ENCODE data around the gene UNC5B.

The UNC5B gene

DNA sequence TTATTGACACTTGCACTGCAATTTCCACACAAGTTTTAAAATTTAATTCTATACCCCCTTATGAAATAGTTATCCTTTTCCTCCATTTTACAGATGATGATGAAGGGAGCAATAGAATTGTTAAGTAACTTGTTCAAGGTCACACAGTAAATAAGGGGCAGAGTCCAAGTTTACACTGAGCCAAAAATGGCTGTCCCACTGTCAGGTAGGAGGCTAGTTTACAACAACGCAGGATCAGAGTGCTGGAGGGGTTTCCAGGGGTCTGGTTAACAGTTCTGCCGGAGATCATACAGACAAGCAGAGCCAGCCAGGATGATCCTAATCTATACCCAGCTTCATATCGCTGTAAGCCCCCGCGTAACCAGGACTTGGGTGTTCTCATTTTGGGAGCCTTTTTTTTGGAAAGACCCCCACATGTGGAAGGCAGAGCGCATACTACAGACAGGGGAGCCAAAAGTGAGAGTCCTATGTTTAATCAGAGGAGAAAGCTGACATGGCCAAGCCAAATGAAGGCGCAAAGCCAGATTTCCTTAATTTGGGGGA, 524 bp upstream of the UNC5B start:
- Histone ChIP-seq H3K27ac (ENCODE audit: insufficient read depth in 1 of 2, low read depth in 1 of 2, low read length in 2 of 2, poor library complexity in 1 of 2, severe bottlenecking in 2 of 2) (no peak overlapping the region), H3K36me3 (ENCODE audit: control insufficient read depth in 4 of 4, insufficient read depth in 4 of 4, low read length in 3 of 4) (no peaks in the 10 kb centered on the region), H3K4me3 (ENCODE audit: control insufficient read depth in 1 of 7, extremely low read depth in 1 of 7, insufficient read depth in 4 of 7, low read depth in 2 of 7, low read length in 6 of 7) (peak overlapping the region in 6 of 7 experiments; percentile 16 to 71 (median 66)), H3K9me3 (ENCODE audit: control extremely low read depth in 1 of 5, control insufficient read depth in 4 of 5, insufficient read depth in 2 of 5, low read depth in 1 of 5, low read length in 4 of 5) (no peaks in the 10 kb centered on the region), H3K27me3 (replicated peaks in 2 of 5; ENCODE audit: control insufficient read depth in 4 of 5, insufficient read depth in 5 of 5, low read length in 4 of 5) (peaks cover 0 to 56% (median 34%) of the 10 kb centered on the region in 5 experiments), H3K4me1 (ENCODE audit: control extremely low read depth in 1 of 4, control insufficient read depth in 4 of 4, insufficient read depth in 4 of 4, low read length in 3 of 4) (peaks cover 0 to 32% (median 24%) of the 10 kb centered on the region in 4 experiments)
- DNase-seq, result no peak
- WGBS (ENCODE audit: insufficient coverage), result 4% methylated on average over 7 of the region's 7 CpGs
- ChIA-PET CTCF (interaction anchor here (1.1 to 2.6 kb wide), 6 partner anchors 18 to 309 kb away, joined by 3 to 16 read pairs (median 4); no protein-coding TSS in a partner anchor), POLR2A (interaction anchor here (1.2 kb wide), 1 partner anchor 24 kb away, joined by 3 read pairs; no protein-coding TSS in a partner anchor)

GRCh38 chr10:71213127-71213621, 804 bp downstream of the UNC5B start:
- no peaks in the 10 kb centered on the region for H3K36me3 ChIP-seq (ENCODE audit: control insufficient read depth in 4 of 4, insufficient read depth in 4 of 4, low read length in 3 of 4)
- WGBS (ENCODE audit: insufficient coverage), result 1% methylated on average over 27 of the region's 36 CpGs
- ChIA-PET CTCF (interaction anchor here (0.6 to 1.5 kb wide), 3 partner anchors 17 to 69 kb away, joined by 3 read pairs; no protein-coding TSS in a partner anchor), POLR2A (interaction anchor here (0.6 kb wide), 1 partner anchor 77 kb away, joined by 3 read pairs; no protein-coding TSS in a partner anchor)
- H3K27ac ChIP-seq (ENCODE audit: insufficient read depth in 1 of 2, low read depth in 1 of 2, low read length in 2 of 2, poor library complexity in 1 of 2, severe bottlenecking in 2 of 2), result no peak overlapping the region
- peak overlapping the region; percentile 36 to 75 (median 65) for H3K4me3 ChIP-seq (ENCODE audit: control insufficient read depth in 1 of 7, extremely low read depth in 1 of 7, insufficient read depth in 4 of 7, low read depth in 2 of 7, low read length in 6 of 7)
- peaks cover 0 to 41% (median 32%) of the 10 kb centered on the region in 4 experiments for H3K4me1 ChIP-seq (ENCODE audit: control extremely low read depth in 1 of 4, control insufficient read depth in 4 of 4, insufficient read depth in 4 of 4, low read length in 3 of 4)
- peaks cover 0 to 56% (median 34%) of the 10 kb centered on the region in 5 experiments for H3K27me3 ChIP-seq (replicated peaks in 2 of 5; ENCODE audit: control insufficient read depth in 4 of 5, insufficient read depth in 5 of 5, low read length in 4 of 5)
- DNase-seq, result peak; percentile 44 to 83 (median 78)
- H3K9me3 ChIP-seq (ENCODE audit: control extremely low read depth in 1 of 5, control insufficient read depth in 4 of 5, insufficient read depth in 2 of 5, low read depth in 1 of 5, low read length in 4 of 5), result no peaks in the 10 kb centered on the region

GRCh38 chr10:71213761-71214440, 1.5 kb downstream of the UNC5B start:
- ChIA-PET CTCF (no interaction called here), POLR2A (no interaction called here)
- no peaks in the 10 kb centered on the region for H3K36me3 ChIP-seq (ENCODE audit: control insufficient read depth in 4 of 4, insufficient read depth in 4 of 4, low read length in 3 of 4)
- H3K27me3 ChIP-seq (replicated peaks in 2 of 5; ENCODE audit: control insufficient read depth in 4 of 5, insufficient read depth in 5 of 5, low read length in 4 of 5), result peaks cover 0 to 56% (median 34%) of the 10 kb centered on the region in 5 experiments
- peak overlapping the region in 2 of 7 experiments; percentile 69 to 75 for H3K4me3 ChIP-seq (ENCODE audit: control insufficient read depth in 1 of 7, extremely low read depth in 1 of 7, insufficient read depth in 4 of 7, low read depth in 2 of 7, low read length in 6 of 7)
- H3K4me1 ChIP-seq (ENCODE audit: control extremely low read depth in 1 of 4, control insufficient read depth in 4 of 4, insufficient read depth in 4 of 4, low read length in 3 of 4), result peaks cover 0 to 38% (median 33%) of the 10 kb centered on the region in 4 experiments
- no peak overlapping the region for H3K27ac ChIP-seq (ENCODE audit: insufficient read depth in 1 of 2, low read depth in 1 of 2, low read length in 2 of 2, poor library complexity in 1 of 2, severe bottlenecking in 2 of 2)
- no peak for DNase-seq
- 40% methylated on average over 28 of the region's 33 CpGs for WGBS (ENCODE audit: insufficient coverage)
- H3K9me3 ChIP-seq (ENCODE audit: control extremely low read depth in 1 of 5, control insufficient read depth in 4 of 5, insufficient read depth in 2 of 5, low read depth in 1 of 5, low read length in 4 of 5), result no peaks in the 10 kb centered on the region

GRCh38 chr10:71214641-71215559, 2.5 kb downstream of the UNC5B start:
- POLR2A ChIA-PET, result no interaction called here

DNA sequence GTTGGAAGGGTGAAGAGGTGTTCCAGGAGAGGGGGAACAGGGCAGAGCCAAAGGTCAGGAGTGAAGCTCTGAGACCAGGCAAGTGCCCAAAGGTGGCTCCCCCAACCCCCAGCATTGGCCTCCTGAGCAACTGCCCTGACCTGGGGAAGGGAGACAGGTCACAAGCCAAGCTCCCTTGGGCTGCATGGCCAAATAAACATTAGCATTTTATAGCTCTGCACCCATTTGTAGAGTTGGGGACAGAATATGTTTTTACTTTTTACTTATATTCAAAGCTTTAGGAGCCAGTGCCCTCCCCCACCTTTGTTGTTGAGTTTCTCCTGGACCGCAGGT, 4.0 kb downstream of the UNC5B start:
- H3K36me3 ChIP-seq (ENCODE audit: control insufficient read depth in 4 of 4, insufficient read depth in 4 of 4, low read length in 3 of 4), result no peaks in the 10 kb centered on the region
- H3K4me1 ChIP-seq (ENCODE audit: control extremely low read depth in 1 of 4, control insufficient read depth in 4 of 4, insufficient read depth in 4 of 4, low read length in 3 of 4), result peaks cover 0 to 41% (median 35%) of the 10 kb centered on the region in 4 experiments
- ChIA-PET POLR2A (no interaction called here), CTCF (interaction anchor here (0.8 to 3.4 kb wide), 7 partner anchors 19 to 291 kb away, joined by 3 to 11 read pairs (median 5); no protein-coding TSS in a partner anchor)
- no peaks in the 10 kb centered on the region for H3K9me3 ChIP-seq (ENCODE audit: control extremely low read depth in 1 of 5, control insufficient read depth in 4 of 5, insufficient read depth in 2 of 5, low read depth in 1 of 5, low read length in 4 of 5)
- H3K27me3 ChIP-seq (replicated peaks in 2 of 5; ENCODE audit: control insufficient read depth in 4 of 5, insufficient read depth in 5 of 5, low read length in 4 of 5), result peaks cover 0 to 33% (median 16%) of the 10 kb centered on the region in 5 experiments
- no peak overlapping the region for H3K27ac ChIP-seq (ENCODE audit: insufficient read depth in 1 of 2, low read depth in 1 of 2, low read length in 2 of 2, poor library complexity in 1 of 2, severe bottlenecking in 2 of 2)
- no CpG with 5 or more reads among the region's 1 CpG for WGBS (ENCODE audit: insufficient coverage)
- no peak for DNase-seq
- peak overlapping the region in 1 of 7 experiments; percentile 64 for H3K4me3 ChIP-seq (ENCODE audit: control insufficient read depth in 1 of 7, extremely low read depth in 1 of 7, insufficient read depth in 4 of 7, low read depth in 2 of 7, low read length in 6 of 7)

More at GRCh38 chr10:71214641-71215559, 2.5 kb downstream of the UNC5B start:
- H3K36me3 ChIP-seq (ENCODE audit: control insufficient read depth in 4 of 4, insufficient read depth in 4 of 4, low read length in 3 of 4), result no peaks in the 10 kb centered on the region
- DNase-seq, result no peak
- H3K27me3 ChIP-seq (replicated peaks in 2 of 5; ENCODE audit: control insufficient read depth in 4 of 5, insufficient read depth in 5 of 5, low read length in 4 of 5), result peaks cover 0 to 47% (median 28%) of the 10 kb centered on the region in 5 experiments
- H3K4me3 ChIP-seq (ENCODE audit: control insufficient read depth in 1 of 7, extremely low read depth in 1 of 7, insufficient read depth in 4 of 7, low read depth in 2 of 7, low read length in 6 of 7), result no peak overlapping the region
- CTCF ChIA-PET, result interaction anchor here (1.6 to 3.4 kb wide), 4 partner anchors 20 to 289 kb away, joined by 5 to 11 read pairs (median 6); no protein-coding TSS in a partner anchor
- no peak overlapping the region for H3K27ac ChIP-seq (ENCODE audit: insufficient read depth in 1 of 2, low read depth in 1 of 2, low read length in 2 of 2, poor library complexity in 1 of 2, severe bottlenecking in 2 of 2)
- H3K9me3 ChIP-seq (ENCODE audit: control extremely low read depth in 1 of 5, control insufficient read depth in 4 of 5, insufficient read depth in 2 of 5, low read depth in 1 of 5, low read length in 4 of 5), result no peaks in the 10 kb centered on the region
- 95% methylated on average over 6 of the region's 7 CpGs for WGBS (ENCODE audit: insufficient coverage)
- H3K4me1 ChIP-seq (ENCODE audit: control extremely low read depth in 1 of 4, control insufficient read depth in 4 of 4, insufficient read depth in 4 of 4, low read length in 3 of 4), result peaks cover 0 to 35% (median 33%) of the 10 kb centered on the region in 4 experiments

DNA sequence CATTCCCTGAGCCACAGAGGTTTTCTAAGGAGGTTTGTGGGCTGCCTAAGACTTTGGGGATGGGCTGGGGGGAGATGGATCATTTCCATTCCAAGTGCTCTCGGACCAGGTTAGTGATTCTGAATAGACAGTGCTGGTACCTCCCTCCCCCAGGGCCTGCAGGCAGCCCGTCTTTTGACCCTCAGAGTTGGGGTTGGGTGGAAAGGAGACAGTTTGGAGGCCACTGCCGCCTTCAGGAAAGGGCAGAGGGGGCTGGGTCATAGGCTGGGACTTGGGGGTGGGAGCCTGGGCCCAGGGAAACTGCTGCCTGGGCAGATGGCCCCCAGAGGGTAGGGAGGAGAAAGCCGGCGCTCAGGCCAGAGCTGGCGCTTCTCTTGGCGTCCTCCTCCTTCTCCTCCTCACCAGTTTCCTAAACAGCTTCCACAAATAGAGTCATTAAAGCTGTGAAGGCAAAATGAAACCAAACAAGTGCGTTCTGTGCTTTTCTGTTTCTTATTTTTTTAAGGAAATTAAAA, 4.4 kb downstream of the UNC5B start:
- Histone ChIP-seq H3K27ac (ENCODE audit: insufficient read depth in 1 of 2, low read depth in 1 of 2, low read length in 2 of 2, poor library complexity in 1 of 2, severe bottlenecking in 2 of 2) (no peak overlapping the region), H3K27me3 (replicated peaks in 2 of 5; ENCODE audit: control insufficient read depth in 4 of 5, insufficient read depth in 5 of 5, low read length in 4 of 5) (peaks cover 0 to 28% (median 15%) of the 10 kb centered on the region in 5 experiments), H3K36me3 (ENCODE audit: control insufficient read depth in 4 of 4, insufficient read depth in 4 of 4, low read length in 3 of 4) (no peaks in the 10 kb centered on the region), H3K9me3 (ENCODE audit: control extremely low read depth in 1 of 5, control insufficient read depth in 4 of 5, insufficient read depth in 2 of 5, low read depth in 1 of 5, low read length in 4 of 5) (no peaks in the 10 kb centered on the region), H3K4me1 (ENCODE audit: control extremely low read depth in 1 of 4, control insufficient read depth in 4 of 4, insufficient read depth in 4 of 4, low read length in 3 of 4) (peaks cover 0 to 39% (median 33%) of the 10 kb centered on the region in 4 experiments), H3K4me3 (ENCODE audit: control insufficient read depth in 1 of 7, extremely low read depth in 1 of 7, insufficient read depth in 4 of 7, low read depth in 2 of 7, low read length in 6 of 7) (peak overlapping the region; percentile 2 to 73 (median 60))
- peak in 1 of 3 donors; percentile 41 for DNase-seq
- ChIA-PET POLR2A (interaction anchor here (0.6 kb wide), 1 partner anchor 890 kb away, joined by 5 read pairs; no protein-coding TSS in a partner anchor), CTCF (interaction anchor here (0.8 to 3.4 kb wide), 7 partner anchors 16 to 291 kb away, joined by 3 to 11 read pairs (median 4); no protein-coding TSS in a partner anchor)
- 79% methylated on average over 2 of the region's 8 CpGs for WGBS (ENCODE audit: insufficient coverage)

Data from common myeloid progenitor, CD34-positive (primary cell).